ENCODE measurements around the gene LRRC74A.
"Not testable (repeated sequence)": the region's sequence is repeated elsewhere in the genome, so short reads cannot be mapped to it uniquely, and the experiment has no call there.

LRRC74A gene

DNA sequence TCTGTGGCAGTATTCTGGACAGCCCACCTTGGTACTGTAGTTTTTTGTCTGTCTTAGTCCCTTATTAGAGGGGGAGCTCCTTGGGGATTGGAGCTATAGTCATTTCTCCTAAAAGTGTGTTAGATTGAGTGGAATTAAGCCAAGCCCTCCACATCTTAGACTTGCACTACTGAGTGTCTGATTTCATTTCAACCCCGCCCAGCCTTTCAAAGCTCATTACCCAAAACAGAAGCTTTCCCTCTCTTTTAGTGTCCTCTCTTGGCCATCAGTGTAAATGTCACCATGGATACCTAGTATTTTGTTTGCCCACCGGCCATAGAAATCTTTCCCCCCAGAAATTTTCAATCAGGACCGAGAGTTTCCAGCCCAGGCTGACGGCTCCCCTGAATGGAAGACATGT lies 74.5 kb downstream of the LRRC74A start:
- DNase-seq: no peak

DNA sequence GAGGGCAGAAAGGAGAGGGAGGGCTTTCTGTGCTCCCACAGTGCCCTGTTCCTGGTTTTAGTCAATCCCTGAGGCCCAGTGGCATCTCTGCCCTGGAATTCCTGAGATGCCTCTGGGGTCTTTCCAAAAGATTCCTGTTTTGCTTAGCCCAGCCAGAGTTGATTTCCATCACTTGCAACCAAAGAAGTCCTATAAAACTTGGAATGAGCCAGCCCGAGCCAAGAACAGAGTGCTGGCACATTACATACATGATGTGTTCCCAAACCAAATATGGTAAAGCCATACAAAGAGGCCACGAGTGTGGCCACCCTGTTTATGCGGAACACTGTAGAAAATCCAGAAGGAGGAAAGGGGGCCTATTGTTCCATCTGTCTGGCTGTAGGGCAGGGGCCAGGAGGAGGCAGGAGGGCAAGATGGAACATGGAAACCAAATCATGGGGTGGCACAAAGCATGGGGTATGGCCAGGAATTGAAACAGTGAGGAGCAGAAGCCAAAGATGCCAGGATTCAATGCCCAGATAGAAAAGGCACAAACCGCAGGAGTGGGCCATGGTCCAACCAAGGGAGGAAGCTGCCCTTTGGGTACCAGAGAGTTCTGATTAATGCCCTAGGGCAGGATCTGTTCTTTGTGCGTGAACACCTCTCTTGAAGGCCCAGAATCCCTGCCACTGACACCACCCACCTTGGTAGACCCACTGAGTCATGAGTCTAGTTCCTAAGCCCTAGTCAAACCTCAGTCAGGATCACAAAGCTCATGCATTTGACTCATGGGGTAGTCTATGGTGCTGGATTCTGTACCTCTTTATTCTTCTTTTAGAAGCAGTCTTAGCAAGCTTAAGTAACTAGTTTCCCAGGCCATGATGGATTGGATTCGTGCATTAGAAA lies 75.2 kb downstream of the LRRC74A start:
- DNase-seq: no peak

DNA sequence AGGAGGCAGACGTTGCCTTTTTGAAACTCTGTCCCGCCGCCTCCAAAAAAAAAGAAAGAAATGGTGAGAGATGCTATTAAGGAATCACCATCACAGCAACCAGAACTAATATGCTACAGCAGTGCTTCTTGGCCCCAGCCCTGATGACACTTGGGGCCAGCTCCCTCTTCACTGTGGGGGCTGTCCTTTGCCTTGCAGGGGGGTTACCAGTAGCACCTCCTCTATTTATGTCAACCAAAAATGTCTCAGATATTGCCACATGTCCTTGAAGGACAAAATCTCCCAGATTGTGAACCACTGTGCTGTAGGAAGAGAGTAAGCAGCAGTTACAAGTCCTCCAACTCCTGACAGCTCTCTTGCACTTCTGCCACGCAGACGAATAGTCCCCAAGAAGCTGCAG lies 76.4 kb downstream of the LRRC74A start:
- DNase-seq: no peak

DNA sequence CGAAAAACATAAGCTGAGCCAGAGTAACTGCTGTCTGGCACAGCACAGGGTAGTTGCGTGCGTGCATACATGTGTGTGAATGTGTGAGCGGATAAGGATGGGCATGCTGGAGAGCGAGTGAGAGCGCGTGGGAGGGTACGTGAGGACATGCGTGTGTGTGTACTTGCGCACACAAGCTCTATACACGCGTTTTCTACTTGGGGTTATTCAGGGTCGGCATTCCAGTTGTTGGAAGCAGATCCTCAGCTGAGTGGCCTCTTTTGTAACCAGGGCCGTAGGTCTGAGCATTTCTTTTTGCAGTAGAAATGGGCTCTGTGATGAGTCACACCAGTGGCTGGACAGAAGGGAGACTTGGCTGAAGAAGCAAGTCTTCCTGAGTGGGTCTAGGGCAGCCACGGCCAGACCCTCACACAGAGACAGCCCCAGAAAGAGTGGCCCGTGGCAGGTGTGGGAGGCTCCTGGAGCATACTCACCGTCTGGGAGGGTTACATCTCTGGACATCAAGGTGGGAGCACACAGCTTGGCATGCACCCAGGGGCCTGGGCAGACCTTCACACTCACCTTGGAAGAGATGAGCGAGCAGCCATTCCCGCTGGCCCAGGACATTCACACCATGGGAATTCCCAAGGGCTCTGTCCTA lies 78.0 kb downstream of the LRRC74A start:
- no peak for DNase-seq

DNA sequence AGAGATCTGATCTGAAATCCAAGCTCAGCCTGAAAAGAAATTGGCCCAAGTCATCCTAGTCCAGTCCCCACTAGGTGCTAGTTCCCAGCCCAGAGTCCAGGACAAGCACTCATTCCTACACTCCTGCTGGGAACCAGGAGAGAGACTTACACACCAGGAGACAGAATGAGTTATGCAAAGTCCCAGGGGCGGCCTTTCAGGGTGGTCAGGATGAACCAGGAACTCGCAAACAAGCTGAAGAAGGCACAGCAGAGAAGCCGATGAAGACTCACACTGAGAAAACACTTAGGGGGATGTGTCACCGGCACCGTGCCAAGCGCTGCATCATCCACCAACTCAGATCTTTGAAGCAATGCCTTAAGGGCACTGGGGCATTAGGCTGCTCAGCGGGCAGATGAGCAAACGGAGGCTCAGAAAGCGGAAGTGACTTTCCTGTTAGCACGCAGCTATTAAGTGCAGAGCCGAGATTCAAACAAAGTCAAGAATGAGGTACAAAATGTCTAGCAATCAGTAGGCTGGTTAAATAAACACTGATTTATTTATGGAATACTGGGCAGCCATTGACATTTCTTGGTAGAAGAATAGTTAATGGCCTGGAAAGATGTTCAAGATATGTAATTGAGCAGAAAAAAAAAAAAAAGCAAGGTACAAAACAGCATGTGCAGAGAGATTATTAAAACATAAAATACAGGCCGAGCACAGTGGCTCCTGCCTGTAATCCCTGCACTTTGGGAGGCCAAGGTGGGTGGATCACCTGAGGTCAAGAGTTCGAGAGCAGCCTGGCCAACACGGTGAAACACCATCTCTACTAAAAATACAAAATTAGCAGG lies 78.7 kb downstream of the LRRC74A start:
- no peak for DNase-seq

DNA sequence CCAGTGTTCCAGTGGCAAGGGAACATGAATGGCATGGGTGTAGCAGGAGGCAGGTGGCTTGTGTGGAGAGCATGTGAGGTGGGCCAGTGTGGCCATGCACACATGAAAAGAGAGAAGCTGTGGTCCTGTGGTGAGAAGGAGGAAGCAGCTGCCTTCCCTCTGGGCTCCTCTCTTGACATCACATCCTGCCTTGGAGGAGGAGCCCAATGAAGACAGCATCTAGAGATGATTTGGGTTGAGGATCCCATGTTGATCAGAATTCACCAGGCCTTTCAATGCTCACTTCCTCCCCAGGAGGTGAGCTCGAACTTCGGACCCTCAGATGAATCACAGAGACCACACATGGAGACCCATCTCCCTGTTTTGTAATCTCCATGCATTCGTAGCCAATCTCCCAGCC lies 82.6 kb downstream of the LRRC74A start:
- no peak for DNase-seq

DNA sequence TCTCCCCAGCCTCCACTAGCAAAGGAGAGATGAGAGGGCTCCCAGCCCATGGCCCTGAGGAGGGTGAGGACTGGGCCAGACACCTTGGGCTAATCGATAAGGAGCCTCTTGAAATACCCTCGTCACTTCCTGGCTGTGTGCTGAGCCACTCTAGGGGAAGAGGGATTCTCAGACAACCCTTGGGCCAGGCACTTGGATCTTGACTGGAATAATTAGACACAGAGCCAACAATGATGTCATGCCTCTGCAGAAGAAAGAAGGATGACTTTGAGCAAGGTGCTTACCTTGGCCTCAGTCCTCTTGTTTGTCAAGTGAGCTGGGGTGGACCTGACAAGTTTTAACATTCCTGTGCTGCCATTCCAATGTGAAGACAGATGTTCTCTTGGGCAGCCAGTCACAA lies 83.1 kb downstream of the LRRC74A start:
- DNase-seq: no peak

DNA sequence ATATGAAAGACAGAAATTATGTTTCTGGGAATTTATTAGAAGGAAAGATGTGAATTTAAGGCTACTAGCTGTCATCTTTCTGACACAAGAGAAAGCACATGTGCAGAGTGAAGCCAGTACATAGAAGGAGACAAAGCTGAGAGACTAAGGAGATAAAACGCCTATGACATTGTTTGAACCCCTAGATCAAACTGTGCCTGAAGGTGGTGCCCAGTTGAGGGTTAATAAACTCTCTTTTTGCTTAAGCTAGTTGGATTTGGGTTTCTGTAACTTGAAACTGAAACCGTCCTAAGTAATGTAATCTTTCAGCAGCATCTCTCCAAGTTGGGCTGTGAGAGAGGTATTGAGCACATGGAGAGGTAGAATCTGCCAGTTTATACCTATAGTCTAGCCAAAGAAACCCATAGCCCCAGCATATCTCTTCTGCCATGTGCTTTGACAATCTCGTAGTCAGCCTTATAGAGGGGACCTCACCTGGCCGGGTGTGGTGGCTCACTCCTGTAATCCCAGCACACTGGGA lies 84.2 kb downstream of the LRRC74A start:
- DNase-seq: no peak

DNA sequence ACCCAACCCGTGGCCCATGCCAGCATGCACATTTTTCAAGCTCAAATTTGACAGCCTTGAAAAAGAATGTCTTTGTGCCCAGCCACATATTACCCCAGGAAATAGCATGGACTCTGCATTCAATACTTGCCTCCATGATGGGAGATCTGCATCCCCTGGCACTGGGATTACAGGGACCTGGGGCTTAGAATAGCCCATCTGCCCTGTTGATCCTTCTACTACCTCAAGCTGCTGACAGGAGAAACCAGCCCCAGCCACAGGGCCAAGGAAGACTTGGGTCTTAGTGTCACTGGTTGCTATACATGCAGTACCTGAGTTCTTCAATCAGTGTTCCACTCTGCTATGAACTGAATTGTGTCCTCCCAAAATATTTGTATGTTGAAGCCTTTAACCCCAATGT lies 85.3 kb downstream of the LRRC74A start:
- no peak for DNase-seq

DNA sequence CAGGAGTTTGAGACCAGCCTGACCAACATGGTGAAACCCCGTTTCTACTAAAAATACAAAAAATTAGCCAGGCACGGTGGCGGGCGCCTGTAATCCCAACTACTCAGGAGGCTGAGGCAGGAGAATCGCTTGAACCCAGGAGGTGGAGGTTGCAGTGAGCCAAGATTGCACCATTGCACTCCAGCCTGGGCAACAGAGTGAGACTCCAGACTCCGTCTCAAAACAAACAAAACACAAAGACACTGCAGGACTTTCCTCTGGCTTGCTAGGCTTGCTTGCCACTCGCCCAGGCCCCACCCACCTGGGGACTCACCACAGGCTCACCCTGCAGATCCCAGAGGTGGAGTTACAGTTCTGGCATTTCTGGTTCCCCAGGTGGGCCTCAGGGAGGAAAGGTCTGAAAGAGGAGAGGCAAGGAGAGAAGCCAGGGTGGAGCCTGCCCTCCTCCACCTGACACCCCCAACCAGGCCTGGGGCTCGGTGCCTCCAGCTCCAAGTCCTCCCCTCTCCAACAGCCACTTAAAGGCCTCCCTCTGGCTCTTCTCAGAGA lies 88.4 kb downstream of the LRRC74A start:
- not testable (repeated sequence) for DNase-seq

DNA sequence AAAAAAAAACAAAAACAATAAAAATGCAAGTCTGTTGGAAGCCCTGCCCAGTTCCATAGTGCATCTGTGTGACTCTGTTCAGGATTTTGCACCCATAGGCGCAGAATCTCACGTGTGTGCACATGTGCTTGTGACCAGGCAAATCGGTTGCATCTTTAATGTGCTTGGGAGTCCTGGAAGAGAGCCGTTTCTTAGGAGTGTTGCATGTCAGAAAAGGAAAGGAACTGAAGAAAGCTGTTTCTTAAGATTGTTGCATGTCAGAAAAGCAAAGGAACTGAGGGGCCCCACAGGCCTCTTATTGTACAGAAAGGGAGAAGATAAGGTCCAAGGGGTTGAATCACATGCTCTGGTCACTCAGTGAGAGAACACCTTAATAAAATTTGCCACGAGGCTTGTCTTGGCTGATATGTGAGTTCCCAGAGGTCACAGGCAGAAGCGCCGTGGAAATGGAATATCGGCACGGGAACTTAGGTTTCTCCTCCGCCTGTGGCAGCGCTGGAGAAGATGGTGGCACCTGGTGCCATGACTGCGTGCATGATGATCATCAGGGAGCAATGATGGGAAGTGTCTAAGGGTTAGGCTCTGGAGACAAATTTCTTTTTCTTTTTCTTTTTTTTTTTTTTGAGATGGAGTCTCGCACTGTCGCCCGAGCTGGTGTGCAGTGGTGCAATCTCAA lies 90.0 kb downstream of the LRRC74A start:
- no peak for DNase-seq

DNA sequence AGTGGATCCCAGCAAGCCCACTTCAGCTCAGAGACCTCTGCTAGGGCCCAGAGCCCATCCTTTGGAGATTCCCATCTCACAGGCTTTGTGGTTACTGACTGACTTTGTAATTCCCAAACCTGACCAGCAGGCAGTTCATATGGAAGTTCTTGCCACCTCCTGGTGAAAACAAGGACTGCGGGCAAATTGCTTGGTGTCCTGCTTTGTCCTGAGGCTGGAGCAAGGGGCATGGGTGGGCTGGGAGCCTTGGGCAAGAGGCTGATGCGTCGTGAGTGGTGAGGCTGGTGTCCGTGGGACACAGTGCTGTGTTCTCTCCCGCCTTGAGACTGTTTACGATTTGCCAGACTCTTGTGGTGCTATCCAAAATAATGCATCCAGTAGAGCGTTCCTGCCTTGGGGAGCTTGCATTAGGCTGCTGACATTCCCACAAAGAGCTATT lies 91.0 kb downstream of the LRRC74A start:
- peak; percentile 63 for DNase-seq

DNA sequence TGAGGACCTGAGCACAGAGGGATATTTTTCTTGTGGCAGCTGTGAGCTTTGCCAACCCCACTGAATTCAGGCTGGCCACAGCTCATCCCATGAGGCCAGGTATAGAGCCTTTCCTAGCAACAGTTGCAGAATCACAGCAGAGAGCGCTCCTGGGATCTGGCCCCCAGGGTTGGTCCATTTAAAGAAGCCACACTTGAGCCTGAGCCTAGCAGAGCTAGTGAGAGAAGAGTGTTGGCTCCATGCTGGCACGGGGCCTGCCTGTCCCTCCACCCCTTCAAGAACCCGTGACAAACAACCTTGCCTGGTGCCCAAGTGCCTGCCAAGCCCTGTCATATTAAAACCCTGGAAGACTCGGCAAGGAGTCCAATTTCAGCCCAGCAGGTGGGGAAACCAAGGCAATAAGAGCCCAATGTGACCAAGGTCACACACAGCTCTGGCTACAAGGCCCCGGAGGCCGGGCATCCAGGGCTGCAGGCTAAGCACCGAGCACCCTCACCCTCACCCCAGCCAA lies 91.6 kb downstream of the LRRC74A start:
- no peak for DNase-seq

DNA sequence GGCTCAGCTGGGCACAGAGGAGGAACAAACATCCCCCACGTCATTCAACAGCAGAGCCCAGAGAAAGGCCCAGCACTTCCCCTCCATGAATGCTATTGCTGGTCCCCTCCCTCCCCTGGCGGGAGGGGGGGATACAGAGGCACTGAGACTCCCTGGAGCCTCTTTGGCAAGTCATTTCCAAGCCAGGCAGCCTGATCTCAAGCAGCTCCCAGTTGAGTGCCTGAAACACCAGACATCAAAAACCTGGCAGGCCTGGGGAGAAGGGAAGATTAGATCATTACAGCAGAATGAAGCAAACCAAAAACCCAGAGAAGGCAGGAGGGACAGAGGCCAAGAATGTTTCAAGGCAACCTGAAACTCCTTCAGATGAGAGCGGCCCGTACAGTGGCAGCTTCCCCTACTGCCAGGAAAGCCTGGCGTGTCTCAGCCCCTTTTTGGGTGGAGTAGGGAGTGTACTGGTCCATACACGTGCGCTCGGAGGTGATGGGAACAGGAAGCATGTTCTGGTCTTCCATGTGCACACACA lies 92.1 kb downstream of the LRRC74A start:
- peak; percentile 57 for DNase-seq

DNA sequence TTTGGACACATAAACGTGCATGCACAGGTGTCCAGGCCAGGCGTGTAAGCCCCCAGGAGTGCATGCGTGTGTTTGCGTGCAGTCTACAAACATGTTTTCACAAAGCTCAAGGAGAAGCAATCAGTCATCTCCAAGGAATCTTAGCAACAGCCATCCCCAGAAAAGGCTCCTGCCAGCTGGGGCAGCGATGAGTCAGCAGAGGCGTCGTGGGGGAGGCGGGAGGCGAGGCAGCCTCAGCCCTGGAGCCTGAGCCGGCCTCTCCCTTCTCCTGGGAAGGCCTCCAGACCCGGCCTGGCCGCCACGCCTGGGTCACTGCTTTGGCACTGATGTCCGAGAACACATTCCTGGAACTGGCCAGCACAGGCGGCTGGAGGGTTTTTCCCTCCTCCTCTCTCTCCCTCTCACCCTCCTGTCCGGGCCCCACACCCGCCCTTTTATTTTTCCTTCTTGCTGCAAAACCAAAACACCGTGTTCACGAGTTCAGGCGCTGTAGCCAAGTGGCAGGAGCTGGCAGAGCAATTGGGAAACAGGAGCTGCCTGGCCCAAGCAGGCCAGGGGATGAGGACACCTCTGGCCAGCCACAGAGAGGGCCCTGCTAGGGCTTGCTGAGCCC lies 92.7 kb downstream of the LRRC74A start:
- no peak for DNase-seq

All from SHP77 treated with DMSO at 0.1 percent for 48 hours (cell line).